HepG2 (cell line): ENCODE measurements around the gene MYO9A.

ENCODE experiments used
- ATF7 ChIP-seq, 2 experiments: fragments of 450-650 bp in 1 of 2; sonication (generic) in 1 of 2; formaldehyde crosslinking in 1 of 2; IDR thresholded peaks; 2 replicates each; pipeline versions ENCODE4 v1.4.0 to v1.6.1; 2016 to 2020; ENCODE audit warnings: antibody characterized with exemption in 1 of 2, mild to moderate bottlenecking in 1 of 2, missing genetic modification reagents in 1 of 2
- CBX1 ChIP-seq: IDR thresholded peaks from one replicate; pipeline ENCODE4 v1.6.1; 2016; ENCODE audit warnings: antibody characterized with exemption, low read depth
- CHD2 ChIP-seq: IDR thresholded peaks from 2 replicates; pipeline ENCODE4 v1.6.1; 2011; ENCODE audit warnings: low read depth, low read length, improper control_type of control experiment
- CTCF ChIP-seq: sonication (generic); formaldehyde crosslinking; IDR thresholded peaks from 2 replicates; pipeline ENCODE4 v1.5.0; 2020; ENCODE audit warnings: mild to moderate bottlenecking, missing genetic modification reagents, moderate library complexity
- HNRNPL ChIP-seq: fragments of 200-400 bp; formaldehyde crosslinking; IDR thresholded peaks from 2 replicates; pipeline ENCODE4 v1.6.1; 2017; ENCODE audit warnings: mild to moderate bottlenecking, low read depth, low read length
- JUND ChIP-seq: sonication (generic); formaldehyde crosslinking; IDR thresholded peaks from 2 replicates; pipeline ENCODE4 v1.8.0; 2022; ENCODE audit warnings: mild to moderate bottlenecking, missing genetic modification reagents
- MYC ChIP-seq: sonication (generic); formaldehyde crosslinking; IDR thresholded peaks from 2 replicates; pipeline ENCODE4 v1.9.0; 2021; ENCODE audit warnings: missing genetic modification reagents, borderline replicate concordance
- PATZ1 ChIP-seq: sonication (generic); formaldehyde crosslinking; IDR thresholded peaks from 2 replicates; pipeline ENCODE4 v1.4.0; 2020; ENCODE audit warnings: missing genetic modification reagents
- PHF21A ChIP-seq: sonication (generic); formaldehyde crosslinking; IDR thresholded peaks from 2 replicates; pipeline ENCODE4 v1.5.0; 2020; ENCODE audit warnings: mild to moderate bottlenecking, missing genetic modification reagents
- TAF1 ChIP-seq: sonication (generic); formaldehyde crosslinking; IDR thresholded peaks from 2 replicates; pipeline ENCODE4 v1.4.0; 2020; ENCODE audit warnings: missing genetic modification reagents
- ZNF337 ChIP-seq: sonication (generic); formaldehyde crosslinking; IDR thresholded peaks from 2 replicates; pipeline ENCODE4 v1.5.1; 2020; ENCODE audit warnings: missing genetic modification reagents, low read depth, mild to moderate bottlenecking, borderline replicate concordance
- ZNF350 ChIP-seq: sonication (generic); formaldehyde crosslinking; IDR thresholded peaks from 2 replicates; pipeline ENCODE4 v1.4.0; 2020; ENCODE audit warnings: mild to moderate bottlenecking, low read depth, missing genetic modification reagents, borderline replicate concordance
- ZNF484 ChIP-seq: sonication (generic); formaldehyde crosslinking; IDR thresholded peaks from 2 replicates; pipeline ENCODE4 v1.5.1; 2020; ENCODE audit warnings: mild to moderate bottlenecking, low read depth, missing genetic modification reagents, borderline replicate concordance

GRCh38 chr15:72112116-72112515 lies 5.8 kb downstream of the MYO9A start:
- TF ChIP-seq CTCF (CRISPR knock-in tag) (no peak), HNRNPL (no peak), CBX1 (no peak), ZNF484 (CRISPR knock-in tag) (no peak), TAF1 (CRISPR knock-in tag) (no peak), ZNF350 (no peak), ZNF337 (CRISPR knock-in tag) (no peak), ATF7 (IDR thresholded peaks at IDR 0.05) (no peak), ATF7 (CRISPR knock-in tag; IDR thresholded peaks at IDR 0.05) (no peak), PATZ1 (CRISPR knock-in tag) (no peak), CHD2 (no peak), PHF21A (CRISPR knock-in tag) (no peak), MYC (CRISPR knock-in tag) (no peak), JUND (CRISPR knock-in tag) (no peak)
